ENCODE results near the gene NEB. TPM values are rescaled to one million over a fixed set of nuclear protein-coding genes. Genes with fewer than 3 reads are reported as not detected.

NEB gene
- total and polyA plus RNA-seq, 7 experiments from 2014 or later, result 0.14 to 1.9 (median 0.75) TPM

- ChIA-PET CTCF (no interaction called here), POLR2A (no interaction called here)
- ATAC-seq (no peak), DNase-seq (no peak)
- intact Hi-C loops (cut with micrococcal nuclease), result loop anchor here in 1 of 2 donors (10.0 kb wide), 1 partner anchor 346 kb away; the partner anchor contains the start of gene NMI
- peaks cover 0 to 21% (median 13%) of the 10 kb centered on the region in 5 donors for H3K36me3 Mint-ChIP-seq
- Histone ChIP-seq H3K4me1 (ENCODE audit: control insufficient read depth in 2 of 2, insufficient read depth in 2 of 2, low read length in 2 of 2) (peaks cover 0 to 2% of the 10 kb centered on the region in 2 donors), H3K27ac (ENCODE audit: low read depth, low read length) (no peak overlapping the region), H3K36me3 (ENCODE audit: control insufficient read depth in 2 of 3, insufficient read depth in 3 of 3, low read length in 3 of 3) (no peaks in the 10 kb centered on the region), H3K27me3 (ENCODE audit: control insufficient read depth in 2 of 2, insufficient read depth in 2 of 2, low read length in 2 of 2) (no peaks in the 10 kb centered on the region), H3K4me3 (ENCODE audit: low read length) (no peak overlapping the region), H3K9me3 (ENCODE audit: control insufficient read depth in 2 of 3, low read length in 3 of 3) (no peaks in the 10 kb centered on the region)
- peaks cover 0 to 9% (median 5%) of the 10 kb centered on the region in 7 donors for H3K4me1 Mint-ChIP-seq
- H3K4me3 Mint-ChIP-seq, result no peak overlapping the region
- H3K27me3 Mint-ChIP-seq, result no peaks in the 10 kb centered on the region
- peak overlapping the region in 1 of 9 donors; percentile 25 for H3K27ac Mint-ChIP-seq
- H3K9me3 Mint-ChIP-seq, result peaks cover 0 to 10% (median 5%) of the 10 kb centered on the region in 11 donors
These were observed 103.9 kb downstream of the NEB start for GRCh38 chr2:151630372-151630771.

- CTCF ChIA-PET, result interaction anchor here (0.6 kb wide), 1 partner anchor 192 kb away, joined by 4 read pairs; no protein-coding TSS in a partner anchor
- Histone ChIP-seq H3K36me3 (ENCODE audit: control insufficient read depth in 2 of 3, insufficient read depth in 3 of 3, low read length in 3 of 3) (no peaks in the 10 kb centered on the region), H3K9me3 (ENCODE audit: control insufficient read depth in 2 of 3, low read length in 3 of 3) (no peaks in the 10 kb centered on the region), H3K27me3 (ENCODE audit: control insufficient read depth in 2 of 2, insufficient read depth in 2 of 2, low read length in 2 of 2) (no peaks in the 10 kb centered on the region), H3K4me3 (ENCODE audit: low read length) (no peak overlapping the region), H3K27ac (ENCODE audit: low read depth, low read length) (no peak overlapping the region), H3K4me1 (ENCODE audit: control insufficient read depth in 2 of 2, insufficient read depth in 2 of 2, low read length in 2 of 2) (no peaks in the 10 kb centered on the region)
- Mint-ChIP-seq H3K27me3 (peaks cover 0 to 13% (median 0%) of the 10 kb centered on the region in 5 donors), H3K27ac (peak overlapping the region in 1 of 9 donors; percentile 4), H3K36me3 (peaks cover 0 to 16% (median 10%) of the 10 kb centered on the region in 5 donors), H3K4me3 (no peak overlapping the region), H3K9me3 (peaks cover 0 to 4% (median 0%) of the 10 kb centered on the region in 11 donors), H3K4me1 (no peaks in the 10 kb centered on the region)
- POLR2A ChIA-PET, result no interaction called here
- intact Hi-C loops (cut with micrococcal nuclease), result no loop called here
- DNase-seq, result no peak
- no peak for ATAC-seq
These were observed 106.9 kb downstream of the NEB start for GRCh38 chr2:151627353-151627752.

GRCh38 chr2:151624271-151624670 is 110.0 kb downstream of the NEB start:
- DNase-seq (no peak), ATAC-seq (no peak)
- H3K4me1 ChIP-seq (ENCODE audit: control insufficient read depth in 2 of 2, insufficient read depth in 2 of 2, low read length in 2 of 2), result no peaks in the 10 kb centered on the region
- no peaks in the 10 kb centered on the region for H3K9me3 ChIP-seq (ENCODE audit: control insufficient read depth in 2 of 3, low read length in 3 of 3)
- no peaks in the 10 kb centered on the region for H3K36me3 ChIP-seq (ENCODE audit: control insufficient read depth in 2 of 3, insufficient read depth in 3 of 3, low read length in 3 of 3)
- H3K4me1 Mint-ChIP-seq, result peaks cover 0 to 10% (median 0%) of the 10 kb centered on the region in 7 donors
- H3K4me3 Mint-ChIP-seq, result no peak overlapping the region
- POLR2A ChIA-PET, result interaction anchor here (0.6 kb wide), 2 partner anchors 135 to 548 kb away, joined by 3 to 4 read pairs; no protein-coding TSS in a partner anchor
- no peak overlapping the region for H3K27ac Mint-ChIP-seq
- H3K9me3 Mint-ChIP-seq, result peaks cover 0 to 1% (median 0%) of the 10 kb centered on the region in 11 donors
- H3K27me3 ChIP-seq (ENCODE audit: control insufficient read depth in 2 of 2, insufficient read depth in 2 of 2, low read length in 2 of 2), result no peaks in the 10 kb centered on the region
- H3K27me3 Mint-ChIP-seq, result peaks cover 0 to 18% (median 0%) of the 10 kb centered on the region in 5 donors
- H3K27ac ChIP-seq (ENCODE audit: low read depth, low read length), result no peak overlapping the region
- intact Hi-C loops (cut with micrococcal nuclease), result no loop called here
- no peak overlapping the region for H3K4me3 ChIP-seq (ENCODE audit: low read length)
- CTCF ChIA-PET, result no interaction called here
- peaks cover 0 to 11% (median 7%) of the 10 kb centered on the region in 5 donors for H3K36me3 Mint-ChIP-seq

GRCh38 chr2:151623631-151624030 is 110.6 kb downstream of the NEB start:
- CTCF ChIA-PET, result no interaction called here
- Mint-ChIP-seq H3K36me3 (peaks cover 0 to 11% (median 6%) of the 10 kb centered on the region in 5 donors), H3K4me1 (peaks cover 0 to 10% (median 0%) of the 10 kb centered on the region in 7 donors), H3K27ac (no peak overlapping the region), H3K9me3 (no peaks in the 10 kb centered on the region), H3K27me3 (peaks cover 0 to 21% (median 0%) of the 10 kb centered on the region in 5 donors), H3K4me3 (no peak overlapping the region)
- Histone ChIP-seq H3K36me3 (ENCODE audit: control insufficient read depth in 2 of 3, insufficient read depth in 3 of 3, low read length in 3 of 3) (no peaks in the 10 kb centered on the region), H3K27ac (ENCODE audit: low read depth, low read length) (no peak overlapping the region), H3K4me3 (ENCODE audit: low read length) (no peak overlapping the region), H3K9me3 (ENCODE audit: control insufficient read depth in 2 of 3, low read length in 3 of 3) (no peaks in the 10 kb centered on the region), H3K4me1 (ENCODE audit: control insufficient read depth in 2 of 2, insufficient read depth in 2 of 2, low read length in 2 of 2) (no peaks in the 10 kb centered on the region), H3K27me3 (ENCODE audit: control insufficient read depth in 2 of 2, insufficient read depth in 2 of 2, low read length in 2 of 2) (no peaks in the 10 kb centered on the region)
- no peak for ATAC-seq
- intact Hi-C loops (cut with micrococcal nuclease), result no loop called here
- DNase-seq, result no peak
- POLR2A ChIA-PET, result interaction anchor here (0.6 kb wide), 1 partner anchor 136 kb away, joined by 4 read pairs; no protein-coding TSS in a partner anchor

GRCh38 chr2:151620761-151621160 is 113.5 kb downstream of the NEB start:
- Mint-ChIP-seq H3K4me1 (peaks cover 0 to 10% (median 0%) of the 10 kb centered on the region in 7 donors), H3K9me3 (no peaks in the 10 kb centered on the region), H3K27me3 (peaks cover 0 to 23% (median 0%) of the 10 kb centered on the region in 5 donors), H3K4me3 (no peak overlapping the region), H3K27ac (no peak overlapping the region), H3K36me3 (no peaks in the 10 kb centered on the region)
- Histone ChIP-seq H3K9me3 (ENCODE audit: control insufficient read depth in 2 of 3, low read length in 3 of 3) (no peaks in the 10 kb centered on the region), H3K36me3 (ENCODE audit: control insufficient read depth in 2 of 3, insufficient read depth in 3 of 3, low read length in 3 of 3) (no peaks in the 10 kb centered on the region), H3K4me1 (ENCODE audit: control insufficient read depth in 2 of 2, insufficient read depth in 2 of 2, low read length in 2 of 2) (no peaks in the 10 kb centered on the region), H3K27ac (ENCODE audit: low read depth, low read length) (no peak overlapping the region), H3K4me3 (ENCODE audit: low read length) (no peak overlapping the region), H3K27me3 (ENCODE audit: control insufficient read depth in 2 of 2, insufficient read depth in 2 of 2, low read length in 2 of 2) (no peaks in the 10 kb centered on the region)
- ATAC-seq, result no peak
- ChIA-PET CTCF (interaction anchor here (0.9 kb wide), 1 partner anchor 405 kb away, joined by 3 read pairs; no protein-coding TSS in a partner anchor), POLR2A (interaction anchor here (0.8 kb wide), 1 partner anchor 9 kb away, joined by 4 read pairs; no protein-coding TSS in a partner anchor)
- intact Hi-C loops (cut with micrococcal nuclease), result no loop called here
- no peak for DNase-seq

- peaks cover 0 to 1% (median 0%) of the 10 kb centered on the region in 11 donors for H3K9me3 Mint-ChIP-seq
- peaks cover 6 to 19% (median 12%) of the 10 kb centered on the region in 7 donors for H3K4me1 Mint-ChIP-seq
- peaks cover 0 to 3% (median 0%) of the 10 kb centered on the region in 5 donors for H3K36me3 Mint-ChIP-seq
- H3K27me3 ChIP-seq (ENCODE audit: control insufficient read depth in 2 of 2, insufficient read depth in 2 of 2, low read length in 2 of 2), result no peaks in the 10 kb centered on the region
- POLR2A ChIA-PET, result no interaction called here
- H3K9me3 ChIP-seq (ENCODE audit: control insufficient read depth in 2 of 3, low read length in 3 of 3), result no peaks in the 10 kb centered on the region
- peaks cover 0 to 23% (median 0%) of the 10 kb centered on the region in 5 donors for H3K27me3 Mint-ChIP-seq
- DNase-seq (no peak), ATAC-seq (no peak)
- intact Hi-C loops (cut with micrococcal nuclease), result no loop called here
- CTCF ChIA-PET, result no interaction called here
- no peaks in the 10 kb centered on the region for H3K4me1 ChIP-seq (ENCODE audit: control insufficient read depth in 2 of 2, insufficient read depth in 2 of 2, low read length in 2 of 2)
- no peak overlapping the region for H3K4me3 Mint-ChIP-seq
- H3K27ac Mint-ChIP-seq, result no peak overlapping the region
- no peak overlapping the region for H3K27ac ChIP-seq (ENCODE audit: low read depth, low read length)
- no peak overlapping the region for H3K4me3 ChIP-seq (ENCODE audit: low read length)
- H3K36me3 ChIP-seq (ENCODE audit: control insufficient read depth in 2 of 3, insufficient read depth in 3 of 3, low read length in 3 of 3), result no peaks in the 10 kb centered on the region
These were observed 114.8 kb downstream of the NEB start for GRCh38 chr2:151619337-151619989.

Data from naive thymus-derived CD4-positive, alpha-beta T cell (primary cell).